GM18909 (cell line): ENCODE data around the gene SLC26A4.
"Not testable (repeated sequence)": the region's sequence is repeated elsewhere in the genome, so short reads cannot be mapped to it uniquely, and the experiment has no call there.

ENCODE experiments used
- ATAC-seq: cut with Tn5 transposase; IDR thresholded peaks from one replicate; pipeline ENCODE4 v1.9.1; 2021; ENCODE audit warnings: mild to moderate bottlenecking; ENCODE audit not compliant: unreplicated experiment, poor library complexity

SLC26A4 gene

DNA sequence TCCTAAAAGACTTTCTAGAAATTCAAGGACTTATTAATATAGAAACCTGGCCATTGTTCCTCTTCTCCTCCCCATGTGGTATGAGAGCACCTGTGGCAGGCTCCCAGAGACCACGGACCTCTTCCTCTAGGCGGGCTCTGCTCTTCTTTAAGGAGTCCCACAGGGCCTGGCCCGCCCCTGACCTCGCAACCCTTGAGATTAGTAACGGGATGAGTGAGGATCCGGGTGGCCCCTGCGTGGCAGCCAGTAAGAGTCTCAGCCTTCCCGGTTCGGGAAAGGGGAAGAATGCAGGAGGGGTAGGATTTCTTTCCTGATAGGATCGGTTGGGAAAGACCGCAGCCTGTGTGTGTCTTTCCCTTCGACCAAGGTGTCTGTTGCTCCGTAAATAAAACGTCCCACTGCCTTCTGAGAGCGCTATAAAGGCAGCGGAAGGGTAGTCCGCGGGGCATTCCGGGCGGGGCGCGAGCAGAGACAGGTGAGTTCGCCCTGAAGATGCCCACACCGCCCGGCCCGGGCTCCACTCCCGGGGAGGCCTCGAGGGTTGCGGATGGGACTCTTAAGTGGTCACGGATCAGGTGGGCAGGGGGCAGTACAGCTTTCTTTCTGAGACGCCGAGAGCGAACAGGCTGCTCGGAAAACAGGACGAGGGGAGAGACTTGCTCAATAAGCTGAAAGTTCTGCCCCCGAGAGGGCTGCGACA lies at the start of gene SLC26A4:
Gene SLC26A4, plus strand, starts transcription at position 448 of the 700 bp plus-strand sequence. CDS start 814 bp downstream, outside the sequence.
- ATAC-seq, result peak; percentile 51

DNA sequence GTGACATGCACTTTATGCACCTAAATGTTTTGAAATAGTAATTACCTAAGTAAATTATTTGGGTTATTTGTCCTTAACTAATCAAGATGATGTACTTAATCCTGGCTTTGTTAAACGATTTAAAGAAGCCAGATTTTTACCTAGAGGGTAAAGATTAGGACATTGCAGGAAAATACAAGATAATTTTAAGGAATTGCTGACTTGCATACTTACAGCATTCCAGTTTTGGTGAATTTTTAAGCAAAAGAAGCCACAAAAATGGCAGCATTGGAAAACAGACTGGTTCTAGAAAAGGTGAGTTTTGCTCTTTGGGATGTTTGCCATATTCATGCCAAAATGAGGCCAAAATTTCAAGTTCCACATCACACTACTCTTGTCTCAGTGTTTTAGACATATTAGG lies 47.2 kb upstream of the SLC26A4 start:
- no peak for ATAC-seq

DNA sequence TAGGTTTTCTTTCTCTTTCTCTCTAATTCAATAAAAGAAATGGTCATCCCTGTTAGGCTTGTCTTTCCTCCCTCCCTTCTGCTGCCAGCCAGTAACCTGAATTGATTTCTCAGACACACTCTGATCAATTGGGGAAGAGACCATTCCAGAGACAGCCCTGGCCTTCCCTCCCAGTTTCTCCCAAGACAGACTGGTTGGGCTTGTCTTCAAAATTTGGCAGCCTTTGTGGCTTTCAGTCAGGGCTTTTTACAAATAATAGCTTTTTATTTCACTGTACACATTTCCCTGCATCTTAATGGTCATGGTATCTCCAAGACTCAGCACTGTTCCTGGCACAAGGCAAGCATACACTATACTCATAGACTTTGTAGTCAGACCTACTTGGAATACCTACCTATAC lies 46.7 kb upstream of the SLC26A4 start:
- ATAC-seq, result no peak

DNA sequence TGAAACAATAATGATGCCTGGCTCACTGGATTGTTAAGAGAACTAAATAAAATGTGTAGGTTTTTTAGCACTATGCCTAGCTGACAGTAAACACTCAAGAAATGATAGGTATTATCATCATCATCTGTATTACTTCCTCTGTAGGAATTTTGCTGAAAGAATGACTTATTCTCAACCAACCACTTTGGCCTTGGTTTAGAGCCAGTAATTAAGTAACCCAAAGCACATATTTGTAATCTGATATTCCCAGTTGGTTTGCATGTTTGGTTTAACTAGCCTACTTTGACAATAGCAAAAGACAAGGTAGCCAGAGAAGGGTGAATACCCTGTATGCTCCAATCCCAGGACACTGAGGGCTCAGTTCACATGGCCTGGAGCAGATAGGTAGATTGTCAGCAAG lies 46.2 kb upstream of the SLC26A4 start:
- ATAC-seq, result no peak

DNA sequence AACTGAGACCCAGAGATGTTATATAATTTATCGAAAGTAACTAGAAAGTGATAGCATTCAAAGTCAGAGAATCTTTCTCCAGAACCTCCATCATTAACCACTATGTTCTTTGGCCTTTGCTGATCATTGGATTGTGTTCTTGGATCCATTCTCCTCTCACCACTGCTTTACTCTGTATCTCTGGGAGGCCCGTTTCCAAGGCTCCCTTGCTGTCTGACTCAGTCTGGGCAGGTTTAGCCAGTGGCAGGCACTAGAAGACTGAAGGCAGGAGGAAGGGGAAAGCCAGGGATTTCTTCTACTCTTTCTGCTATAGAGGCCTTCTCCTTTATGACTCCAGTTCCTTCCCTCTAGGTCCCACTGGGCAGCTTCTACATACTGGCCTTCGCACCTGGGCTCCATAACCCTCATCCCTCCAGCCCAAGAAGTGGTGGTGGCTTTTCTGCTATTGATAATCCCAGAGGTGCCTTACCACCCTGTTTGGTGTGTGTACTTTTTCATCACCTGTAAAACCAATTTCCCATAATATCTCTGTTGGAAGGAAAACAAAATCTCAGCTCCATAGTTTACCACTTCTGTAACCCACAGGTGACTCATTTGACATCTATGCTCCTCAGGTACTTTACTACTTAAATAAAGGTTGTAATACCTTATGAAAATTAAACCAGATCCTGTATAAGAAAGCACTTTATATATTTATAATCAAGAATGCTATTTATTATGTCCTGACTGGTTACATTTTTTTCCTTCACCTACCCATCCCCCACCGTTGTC lies 44.5 kb upstream of the SLC26A4 start:
- no peak for ATAC-seq

DNA sequence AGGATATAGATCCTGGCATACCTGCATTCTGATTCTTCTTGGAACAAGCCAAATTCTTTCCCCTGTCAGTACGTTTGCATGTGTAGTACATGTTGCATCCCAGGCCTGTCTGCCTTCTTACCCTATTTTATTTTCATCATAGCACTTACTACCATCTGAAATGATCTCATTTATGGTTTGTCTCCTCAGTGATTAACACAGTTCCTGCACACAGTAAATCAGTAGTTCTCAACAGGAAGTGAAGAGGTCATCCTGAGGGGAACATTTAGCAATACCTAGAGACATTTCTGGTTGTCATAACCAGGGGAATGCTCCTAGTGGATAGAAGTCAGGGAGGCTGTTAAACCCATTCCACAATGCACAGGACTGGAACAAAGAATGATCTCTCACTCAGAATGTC lies 38.2 kb upstream of the SLC26A4 start:
- peak; percentile 69 for ATAC-seq

DNA sequence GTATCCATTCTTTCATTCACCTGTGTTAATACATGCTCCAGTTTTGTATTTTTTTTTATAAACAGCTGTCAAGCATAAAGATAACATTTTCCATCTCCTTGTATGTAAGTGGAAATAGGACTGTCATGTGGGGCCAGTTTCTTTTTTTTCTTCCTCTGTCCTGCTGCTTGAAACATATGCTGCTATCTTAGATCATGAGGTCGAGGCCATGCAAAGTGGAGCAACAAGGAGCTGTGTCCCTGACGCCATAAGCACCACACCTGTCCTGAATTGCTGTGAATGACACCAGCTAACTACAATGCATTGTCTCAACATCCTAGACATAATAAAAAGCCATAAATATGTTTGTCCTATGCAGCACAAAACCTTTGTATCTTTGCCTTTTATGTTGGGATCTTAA lies 37.7 kb upstream of the SLC26A4 start:
- ATAC-seq, result no peak

DNA sequence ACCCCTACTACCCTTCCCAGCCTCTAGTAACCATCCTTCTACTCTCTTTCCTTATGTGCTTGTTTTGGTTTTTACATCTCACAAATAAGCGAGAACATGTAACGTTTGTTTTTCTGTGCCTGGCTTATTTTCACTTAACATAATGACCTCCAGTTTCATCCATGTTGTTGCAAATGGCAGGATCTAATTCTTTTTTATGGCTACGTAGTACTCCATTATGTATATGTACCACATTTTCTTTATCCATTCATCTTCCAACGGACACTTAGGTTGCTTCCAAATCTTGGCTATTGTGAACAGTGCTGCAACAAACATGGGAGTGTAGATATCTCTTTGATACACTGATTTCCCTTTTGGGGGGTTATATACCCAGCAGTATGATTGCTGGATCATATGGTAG lies 33.6 kb upstream of the SLC26A4 start:
- no peak for ATAC-seq

DNA sequence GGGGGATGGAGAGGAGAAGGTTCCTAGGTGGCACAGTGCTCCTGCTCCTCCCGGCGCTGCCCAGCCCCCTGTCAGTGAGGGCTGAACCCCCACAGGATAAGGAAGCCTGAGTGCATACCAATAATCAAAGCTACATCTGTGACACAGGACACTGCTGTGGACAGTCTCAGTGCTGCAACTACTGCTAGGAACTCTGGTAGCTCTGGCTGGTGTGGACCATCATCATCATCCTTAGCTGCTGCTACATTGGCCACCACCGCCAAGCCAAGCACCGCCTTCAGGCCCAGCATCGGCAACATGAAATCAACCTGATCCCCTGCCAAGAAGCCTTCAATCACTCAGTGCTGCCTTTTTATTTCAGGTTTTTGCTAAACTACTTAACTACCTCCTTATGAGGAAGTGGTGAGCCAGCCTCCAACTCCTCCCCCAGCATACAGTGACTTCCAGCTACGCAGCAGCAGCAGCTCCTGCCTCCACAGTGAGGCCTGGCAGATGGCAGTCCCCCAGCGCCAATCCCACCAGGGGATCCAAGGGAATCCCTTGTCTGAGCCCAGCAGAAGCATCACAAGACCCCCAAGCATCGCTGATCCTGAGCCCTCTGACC lies 32.1 kb upstream of the SLC26A4 start:
- no peak for ATAC-seq

DNA sequence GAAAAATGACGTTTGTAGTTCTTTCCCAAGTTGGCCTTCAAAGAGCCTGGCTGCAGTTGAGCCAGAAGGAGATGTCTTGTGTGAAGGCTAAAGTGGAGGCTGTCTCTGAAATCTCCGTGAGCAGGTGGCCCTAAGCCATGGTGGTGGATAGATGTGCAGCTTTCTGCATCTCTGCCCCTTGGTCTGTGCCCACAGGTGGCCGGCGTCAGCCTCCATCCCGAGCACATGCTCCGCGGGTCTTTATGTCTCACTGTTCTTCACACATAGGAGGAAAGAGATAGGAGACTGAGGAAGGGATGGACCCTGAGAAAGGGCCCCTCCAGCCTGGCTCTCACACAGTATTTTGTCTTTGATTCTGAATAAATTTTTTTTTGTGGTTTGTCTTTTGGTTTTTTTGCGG lies 30.3 kb upstream of the SLC26A4 start:
- ATAC-seq, result no peak

DNA sequence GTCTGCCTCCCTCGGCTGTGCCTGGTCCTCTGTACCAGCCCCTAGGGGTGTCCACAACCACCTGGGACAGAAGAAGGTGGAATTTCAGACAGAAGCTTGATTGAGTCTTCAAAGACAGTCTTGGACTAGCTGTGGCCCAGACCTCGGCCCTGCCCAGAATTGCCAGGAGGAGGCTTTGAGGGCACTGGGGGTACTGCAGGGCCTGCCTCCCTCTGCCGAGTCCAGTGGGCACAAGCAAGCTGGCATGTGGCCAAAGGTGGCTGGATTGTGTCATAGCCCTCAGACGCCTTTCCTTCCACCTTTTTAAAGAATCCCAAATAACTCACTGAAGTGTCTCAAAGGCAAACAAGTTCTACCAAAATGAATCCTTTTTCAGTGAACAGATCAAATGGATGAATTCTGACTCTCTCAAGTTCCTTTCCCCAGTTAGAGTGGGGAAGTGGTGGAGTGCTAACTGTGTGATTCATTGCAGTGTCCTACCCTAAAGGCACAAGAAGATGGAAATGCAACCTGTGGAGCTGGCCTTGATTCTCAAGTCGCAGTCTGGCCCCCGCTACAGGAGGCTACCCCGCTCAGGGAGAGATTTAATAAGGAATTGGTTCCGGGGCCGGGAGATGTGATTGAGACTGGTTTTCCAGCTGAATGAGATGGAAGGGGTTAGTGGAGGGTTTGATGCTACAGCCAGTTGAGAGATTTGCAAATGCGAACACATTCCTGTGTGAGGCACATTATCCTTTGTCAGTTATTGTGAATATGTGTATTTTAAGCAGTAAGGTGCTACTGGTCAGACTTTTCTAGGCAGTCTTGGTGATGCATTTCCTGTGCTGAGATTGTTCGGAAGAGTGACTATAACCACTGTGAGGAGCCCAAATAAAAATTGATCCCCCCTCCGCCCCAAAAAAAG lies 28.8 kb upstream of the SLC26A4 start:
- no peak for ATAC-seq

DNA sequence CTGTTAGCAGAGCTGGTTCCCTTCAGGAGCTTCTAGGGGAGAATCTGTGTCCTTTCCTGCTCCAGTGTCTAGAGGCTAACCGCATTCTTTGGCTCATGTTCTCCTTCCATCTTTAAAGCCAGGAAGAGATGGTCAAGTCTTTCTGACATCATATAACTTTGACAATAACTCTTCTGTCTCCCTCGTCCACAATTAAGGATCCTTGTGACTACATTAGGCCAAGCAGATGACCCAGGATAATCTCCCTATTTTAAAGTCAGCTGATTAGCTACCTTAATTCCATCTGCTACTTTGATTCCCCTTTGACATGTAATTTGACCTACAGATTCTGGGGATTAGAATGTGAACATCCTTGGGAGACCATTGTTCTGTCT lies 28.1 kb upstream of the SLC26A4 start:
- ATAC-seq, result no peak

DNA sequence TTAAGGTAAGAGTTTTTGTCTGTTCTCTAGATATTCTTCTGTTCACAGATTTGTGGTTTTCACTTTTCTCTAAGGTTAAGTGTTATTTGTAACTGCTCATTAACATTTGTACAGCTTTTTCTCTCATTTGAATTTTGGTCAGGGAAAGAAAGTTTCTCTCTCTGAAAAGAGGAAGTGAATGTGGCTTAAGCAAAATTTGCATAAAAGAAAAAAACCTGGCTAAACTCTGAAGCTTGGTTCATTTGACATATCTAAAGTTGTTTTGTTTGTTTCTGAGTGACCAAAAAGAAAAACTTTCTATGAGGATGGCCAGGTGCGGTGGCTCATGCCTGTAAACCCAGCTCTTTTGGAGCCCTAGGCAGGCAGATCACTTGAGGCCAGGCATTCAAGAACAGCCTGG lies 22.0 kb upstream of the SLC26A4 start:
- peak; percentile 96 for ATAC-seq

DNA sequence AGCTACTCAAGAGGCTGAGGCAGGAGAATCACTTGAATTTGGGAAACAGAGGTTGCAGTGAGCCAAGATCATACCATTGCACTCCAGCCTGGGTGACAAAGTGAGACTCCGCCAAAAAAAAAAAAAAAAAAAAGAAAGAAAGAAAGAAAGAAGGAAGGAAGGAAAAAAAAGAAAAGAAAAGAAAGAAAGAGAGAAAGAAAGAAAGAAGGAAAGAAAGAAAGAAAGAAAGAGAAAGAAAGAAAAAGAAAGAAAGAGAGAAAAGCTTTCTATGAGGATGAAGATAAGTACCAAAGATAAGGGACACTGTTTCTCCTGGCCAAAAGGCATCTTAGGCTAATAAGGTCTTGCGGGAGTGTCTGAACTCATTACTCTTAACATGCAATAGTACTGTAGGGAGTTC lies 21.6 kb upstream of the SLC26A4 start:
- not testable (repeated sequence) for ATAC-seq

DNA sequence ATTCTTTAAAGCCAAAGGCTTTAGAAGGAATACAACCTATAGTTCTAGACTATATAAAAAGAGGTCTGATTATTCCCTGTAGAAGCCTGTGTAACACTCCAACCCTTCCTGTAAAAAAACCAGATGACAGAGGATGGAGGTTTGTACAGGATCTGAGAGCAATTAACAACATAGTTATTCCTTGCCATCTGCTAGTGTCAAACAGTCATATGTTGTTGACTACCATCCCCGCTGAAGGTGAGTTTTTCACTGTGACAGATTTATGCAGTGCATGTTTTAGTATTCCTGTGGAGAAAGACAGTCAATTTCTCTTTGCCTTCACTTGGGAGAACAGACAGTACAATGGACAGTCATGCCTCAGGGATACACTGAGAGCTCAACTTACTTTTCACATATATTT lies 19.0 kb upstream of the SLC26A4 start:
- ATAC-seq, result no peak

DNA sequence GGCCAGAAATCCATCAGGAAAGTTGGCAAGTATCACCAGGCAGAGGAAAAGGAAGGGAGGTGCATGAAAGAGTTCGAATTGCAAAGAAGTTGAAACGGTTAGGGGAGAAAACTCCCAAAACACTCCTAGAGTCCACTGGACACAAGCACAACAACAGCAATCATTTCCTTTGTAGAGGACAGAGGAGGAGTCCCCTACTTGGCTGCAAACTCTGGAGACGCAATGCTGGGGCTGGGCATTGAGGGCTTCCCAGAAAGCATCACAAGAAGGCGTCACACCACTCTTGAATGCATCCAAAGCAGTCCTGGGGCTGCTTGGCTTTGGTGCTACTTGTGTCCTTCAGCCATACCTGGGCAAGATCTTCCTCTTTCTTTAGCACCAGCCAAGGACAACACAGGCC lies 18.1 kb upstream of the SLC26A4 start:
- ATAC-seq, result no peak

DNA sequence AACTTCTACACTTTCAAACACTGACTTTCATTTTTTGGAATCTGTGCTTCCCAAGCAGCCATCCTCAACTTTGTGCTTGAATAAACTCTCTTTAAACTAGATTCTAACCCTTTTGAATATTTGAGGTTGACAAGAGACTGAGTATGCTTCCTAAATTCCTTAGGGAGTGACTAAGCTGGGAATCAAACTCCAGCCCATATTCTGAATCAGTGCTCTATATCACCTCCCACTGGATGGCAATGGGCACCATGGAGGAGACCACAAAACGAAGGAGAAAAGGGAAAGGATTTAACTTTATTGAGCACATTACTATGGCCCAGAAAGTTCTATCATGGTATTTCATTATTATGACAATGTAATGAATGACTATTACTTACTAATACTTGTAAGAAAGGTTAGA lies 17.2 kb upstream of the SLC26A4 start:
- ATAC-seq, result no peak

DNA sequence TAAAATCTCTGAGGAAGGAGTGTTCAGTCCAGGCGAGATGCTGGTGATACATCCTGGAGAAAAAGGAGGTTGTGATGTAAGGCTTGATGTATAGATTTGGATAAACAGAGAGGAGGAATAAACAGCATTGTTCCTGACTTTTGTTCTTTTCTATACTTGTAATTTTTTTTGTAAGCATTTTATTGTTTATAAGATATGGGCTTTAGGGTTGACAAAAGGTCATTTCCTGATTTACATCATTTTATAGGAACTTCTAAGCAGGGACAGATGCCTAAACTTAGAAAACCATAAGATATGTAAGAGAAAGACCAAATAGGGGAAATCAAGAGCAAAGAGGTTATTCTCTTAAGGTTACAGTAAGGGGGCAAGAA lies 16.7 kb upstream of the SLC26A4 start:
- ATAC-seq, result no peak

DNA sequence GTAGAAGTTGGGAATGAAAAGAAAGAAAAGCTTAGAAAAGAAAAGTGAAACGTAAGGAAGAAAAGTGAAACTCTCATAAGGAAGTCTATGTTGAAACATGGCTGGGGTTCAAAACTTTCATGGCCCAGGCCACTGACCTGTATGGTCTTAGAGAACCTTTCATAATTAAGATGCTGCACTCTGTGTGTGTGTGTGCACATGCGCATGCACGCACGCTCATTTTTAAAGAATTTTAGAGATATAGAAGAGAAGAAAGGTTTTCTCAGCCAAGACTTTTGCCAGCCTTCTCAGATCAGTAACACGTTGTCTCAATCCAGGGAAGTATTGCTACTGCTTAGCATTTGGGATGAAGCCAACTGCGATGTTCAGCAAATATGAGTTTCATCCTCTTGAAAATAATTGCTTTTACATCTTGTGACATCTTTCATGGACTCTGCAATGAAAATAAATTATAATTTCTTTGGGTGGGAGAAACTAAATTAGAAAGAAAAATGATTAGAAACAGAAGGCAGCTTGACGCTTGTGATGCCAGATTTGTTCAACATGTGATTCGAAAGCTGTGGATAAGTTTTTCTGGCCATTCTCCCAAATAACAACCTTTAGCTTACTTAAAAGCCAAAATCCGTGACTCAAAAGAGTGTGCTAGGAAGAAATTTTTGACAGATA lies 16.2 kb upstream of the SLC26A4 start:
- ATAC-seq, result no peak

DNA sequence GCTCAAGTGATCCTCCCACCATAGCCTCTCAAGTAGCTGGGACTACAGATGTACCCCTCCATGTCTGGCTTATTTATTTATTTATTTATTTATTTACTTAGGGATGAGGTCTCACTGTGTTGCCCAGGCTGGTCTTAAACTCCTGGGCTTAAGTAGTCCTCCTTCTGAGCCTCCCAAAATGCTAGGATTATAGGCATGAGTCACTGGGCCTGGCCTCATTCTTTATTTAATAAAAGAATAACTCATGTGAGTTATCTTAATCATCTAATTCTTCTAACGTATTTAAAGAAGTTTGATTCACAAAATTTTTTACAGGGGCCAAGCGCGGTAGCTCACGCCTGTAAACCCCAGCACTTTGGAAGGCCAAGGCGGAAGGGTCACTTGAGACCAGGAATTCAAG lies 8.0 kb upstream of the SLC26A4 start:
- ATAC-seq, result no peak
